NCI-H446 treated with DMSO at 0.1 percent for 48 hours (cell line): ENCODE data around the gene PKHD1.

ENCODE experiments used
- DNase-seq: peaks from one replicate; lab custom pipeline; 2025; lab: John Stamatoyannopoulos, UW

The PKHD1 gene, protein sequence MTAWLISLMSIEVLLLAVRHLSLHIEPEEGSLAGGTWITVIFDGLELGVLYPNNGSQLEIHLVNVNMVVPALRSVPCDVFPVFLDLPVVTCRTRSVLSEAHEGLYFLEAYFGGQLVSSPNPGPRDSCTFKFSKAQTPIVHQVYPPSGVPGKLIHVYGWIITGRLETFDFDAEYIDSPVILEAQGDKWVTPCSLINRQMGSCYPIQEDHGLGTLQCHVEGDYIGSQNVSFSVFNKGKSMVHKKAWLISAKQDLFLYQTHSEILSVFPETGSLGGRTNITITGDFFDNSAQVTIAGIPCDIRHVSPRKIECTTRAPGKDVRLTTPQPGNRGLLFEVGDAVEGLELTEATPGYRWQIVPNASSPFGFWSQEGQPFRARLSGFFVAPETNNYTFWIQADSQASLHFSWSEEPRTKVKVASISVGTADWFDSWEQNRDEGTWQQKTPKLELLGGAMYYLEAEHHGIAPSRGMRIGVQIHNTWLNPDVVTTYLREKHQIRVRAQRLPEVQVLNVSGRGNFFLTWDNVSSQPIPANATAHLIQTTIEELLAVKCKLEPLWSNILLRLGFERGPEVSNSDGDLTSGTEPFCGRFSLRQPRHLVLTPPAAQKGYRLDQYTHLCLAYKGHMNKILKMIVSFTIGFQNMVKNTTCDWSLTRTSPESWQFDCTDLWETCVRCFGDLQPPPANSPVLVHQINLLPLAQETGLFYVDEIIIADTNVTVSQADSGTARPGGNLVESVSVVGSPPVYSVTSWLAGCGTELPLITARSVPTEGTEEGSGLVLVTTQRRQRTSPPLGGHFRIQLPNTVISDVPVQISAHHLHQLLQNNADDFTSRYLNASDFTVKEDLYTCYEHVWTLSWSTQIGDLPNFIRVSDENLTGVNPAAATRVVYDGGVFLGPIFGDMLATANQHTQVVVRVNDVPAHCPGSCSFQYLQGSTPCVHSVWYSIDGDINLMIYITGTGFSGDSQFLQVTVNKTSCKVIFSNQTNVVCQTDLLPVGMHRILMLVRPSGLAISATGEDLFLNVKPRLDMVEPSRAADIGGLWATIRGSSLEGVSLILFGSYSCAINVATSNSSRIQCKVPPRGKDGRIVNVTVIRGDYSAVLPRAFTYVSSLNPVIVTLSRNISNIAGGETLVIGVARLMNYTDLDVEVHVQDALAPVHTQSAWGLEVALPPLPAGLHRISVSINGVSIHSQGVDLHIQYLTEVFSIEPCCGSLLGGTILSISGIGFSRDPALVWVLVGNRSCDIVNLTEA (N-terminal part only)

DNA sequence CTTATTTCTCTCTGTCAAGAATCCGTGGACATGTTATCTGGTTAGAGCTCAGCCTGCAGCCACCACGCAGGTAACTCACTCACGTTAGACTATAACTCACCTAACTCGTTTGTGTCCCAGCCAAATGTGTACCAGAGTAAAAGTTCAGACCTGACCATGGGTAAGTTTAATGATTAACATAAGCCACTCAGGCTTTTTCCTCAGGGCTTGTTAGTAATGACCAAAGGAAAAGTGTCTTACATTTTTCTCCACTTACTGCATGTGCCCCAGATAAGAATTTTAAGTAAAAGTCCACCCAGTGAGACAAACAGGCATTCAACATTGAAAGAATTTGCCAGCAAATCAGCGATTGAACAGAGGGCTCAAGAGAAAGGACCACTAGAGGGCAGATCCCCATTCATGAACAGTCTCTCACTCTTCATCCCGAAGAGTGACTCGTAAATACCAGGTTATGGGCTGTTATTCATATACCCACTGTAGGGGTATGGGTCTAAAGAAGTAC lies at the start of gene PKHD1:
Gene PKHD1 (minus strand): TSS at position 116 of the 502 bp plus-strand sequence. CDS start 2,680 bp downstream, outside the sequence.
- no peak for DNase-seq

DNA sequence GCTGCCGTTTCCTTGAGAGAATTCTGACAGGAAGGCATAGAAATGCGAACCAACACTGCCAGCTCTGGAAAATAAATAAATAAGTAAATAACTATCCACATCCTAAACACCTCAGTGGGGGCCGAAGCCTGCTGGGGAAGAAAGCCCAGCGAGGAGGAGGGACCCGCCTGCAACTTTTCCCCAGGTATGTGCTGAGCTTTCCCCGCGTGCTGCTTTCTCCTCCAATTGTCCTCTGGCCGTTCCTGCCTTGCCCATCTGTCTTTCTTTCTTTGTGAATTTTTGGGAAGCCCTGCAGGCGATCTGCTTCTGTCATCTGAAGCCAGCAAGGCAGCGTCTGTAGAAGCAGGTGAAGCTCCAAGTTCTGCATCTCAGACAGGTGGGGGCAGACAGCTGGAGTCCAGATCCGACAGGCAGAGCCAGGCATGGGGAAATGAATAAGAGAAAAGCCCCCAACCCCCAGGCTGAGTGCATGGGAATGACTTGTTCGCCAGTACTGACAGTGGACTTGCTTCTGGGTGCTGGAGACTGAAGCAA lies 49.6 kb upstream of the PKHD1 start:
- DNase-seq = no peak

DNA sequence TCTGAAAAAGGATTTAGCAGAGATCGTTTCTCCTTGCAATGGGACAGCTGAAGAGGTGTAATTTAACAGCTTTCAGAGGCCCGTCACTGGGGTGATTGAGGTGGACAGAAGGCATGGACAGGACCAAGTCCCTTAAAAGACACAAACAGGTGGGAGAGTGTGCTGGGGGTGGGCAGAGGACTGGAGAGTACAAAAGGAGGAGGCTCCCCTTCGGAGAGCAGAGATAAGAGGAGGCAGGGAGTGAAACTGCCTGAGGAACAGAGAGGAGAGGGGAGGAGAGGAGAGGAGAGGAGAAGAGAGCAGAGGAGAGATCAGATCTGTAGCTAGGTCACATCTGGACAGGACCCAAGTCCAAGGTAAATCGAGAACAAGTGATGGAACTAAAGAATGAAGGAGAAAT lies 48.6 kb upstream of the PKHD1 start:
- DNase-seq = no peak

DNA sequence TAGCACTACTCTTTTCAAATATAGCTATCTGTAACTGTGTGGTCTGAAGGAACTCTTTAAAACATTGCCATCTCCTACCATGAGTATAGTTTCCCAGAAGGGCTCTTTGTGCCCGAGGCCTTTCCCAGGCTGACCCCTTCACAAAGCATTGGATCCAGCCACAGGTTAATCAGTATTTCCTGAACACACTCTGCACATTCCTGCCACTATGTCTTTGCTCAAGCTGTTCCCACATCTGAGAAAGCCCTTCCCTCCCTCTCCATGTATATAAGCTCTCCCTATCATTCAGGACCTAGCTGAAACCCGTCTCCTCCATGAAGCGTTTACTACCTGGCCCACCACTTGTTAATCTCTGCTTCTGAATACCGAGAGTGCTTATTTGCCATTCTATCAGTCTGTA lies 47.8 kb upstream of the PKHD1 start:
- no peak for DNase-seq

DNA sequence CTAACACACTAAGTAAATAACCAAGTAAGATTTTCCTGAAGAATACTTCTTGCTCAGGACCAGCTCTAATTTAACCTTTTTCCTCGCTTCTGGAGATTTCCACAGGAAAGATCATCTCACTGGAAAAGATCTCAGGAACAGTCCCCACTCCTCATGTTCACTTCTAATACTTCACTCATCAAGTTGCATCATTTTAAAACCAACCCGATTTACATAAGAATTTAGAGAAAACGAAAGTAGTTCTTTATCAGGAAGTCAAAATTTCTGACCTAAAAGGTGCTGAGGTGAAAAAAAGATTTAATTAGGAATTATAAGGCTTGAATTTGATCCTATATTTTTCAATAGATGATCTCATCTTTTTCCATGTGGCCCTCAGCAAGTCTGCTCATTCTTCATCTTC lies 46.6 kb upstream of the PKHD1 start:
- DNase-seq = no peak

DNA sequence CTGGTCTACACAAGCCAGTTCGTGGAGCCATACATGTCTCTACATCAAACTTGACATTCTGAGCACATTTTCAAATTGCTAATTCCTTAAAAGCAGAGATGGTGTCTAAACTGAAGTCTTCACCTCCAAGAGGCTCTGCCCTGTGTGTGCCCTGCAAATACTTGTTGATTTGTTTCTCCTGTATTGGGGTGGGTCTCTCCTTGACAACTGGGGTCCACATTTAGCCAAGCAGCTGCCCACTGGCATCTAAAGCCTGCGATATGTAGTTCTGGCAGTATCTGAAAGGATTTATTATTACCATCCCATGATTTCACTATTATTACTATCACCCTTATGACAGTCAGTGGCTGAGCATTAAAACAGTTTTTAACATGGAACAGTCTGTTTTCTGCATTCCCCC lies 45.9 kb upstream of the PKHD1 start:
- DNase-seq = no peak

DNA sequence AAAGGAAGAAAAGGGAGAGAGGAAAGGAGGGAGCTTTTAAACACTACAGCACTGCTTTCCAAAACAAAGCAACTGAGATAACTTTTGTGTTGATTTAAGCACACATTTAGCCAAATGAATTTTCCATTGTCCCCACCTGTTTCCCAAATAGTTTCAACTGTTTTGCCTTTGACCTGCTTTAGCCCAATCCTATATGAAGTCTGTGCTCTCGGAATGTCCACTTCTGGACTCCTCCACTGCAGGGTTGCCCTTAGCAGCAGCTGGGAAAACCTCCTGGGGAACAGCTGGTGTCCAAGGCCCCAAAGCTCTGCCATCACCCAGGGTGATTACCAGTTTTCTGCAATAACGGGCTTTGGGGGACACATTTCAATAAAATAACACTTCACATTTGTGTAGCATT lies 44.9 kb upstream of the PKHD1 start:
- DNase-seq = no peak

DNA sequence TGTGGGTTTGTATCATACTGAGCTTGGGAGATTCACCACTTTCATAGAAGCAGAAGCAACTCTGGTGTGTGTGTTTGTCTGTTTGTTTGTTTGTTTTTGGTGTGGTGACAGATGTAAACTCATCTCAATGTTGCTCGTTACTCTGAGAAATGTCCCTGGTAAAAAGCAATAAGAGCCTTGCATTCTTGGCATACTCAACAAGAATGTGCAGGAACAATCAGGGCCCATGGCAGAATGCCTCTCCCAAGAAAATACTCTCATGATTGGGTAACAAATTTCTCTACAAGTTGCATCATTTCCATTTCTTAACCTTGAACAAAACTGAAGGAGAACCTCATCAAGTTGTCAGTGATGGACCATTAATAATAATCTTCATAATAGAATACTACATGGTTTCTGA lies 43.0 kb upstream of the PKHD1 start:
- no peak for DNase-seq

DNA sequence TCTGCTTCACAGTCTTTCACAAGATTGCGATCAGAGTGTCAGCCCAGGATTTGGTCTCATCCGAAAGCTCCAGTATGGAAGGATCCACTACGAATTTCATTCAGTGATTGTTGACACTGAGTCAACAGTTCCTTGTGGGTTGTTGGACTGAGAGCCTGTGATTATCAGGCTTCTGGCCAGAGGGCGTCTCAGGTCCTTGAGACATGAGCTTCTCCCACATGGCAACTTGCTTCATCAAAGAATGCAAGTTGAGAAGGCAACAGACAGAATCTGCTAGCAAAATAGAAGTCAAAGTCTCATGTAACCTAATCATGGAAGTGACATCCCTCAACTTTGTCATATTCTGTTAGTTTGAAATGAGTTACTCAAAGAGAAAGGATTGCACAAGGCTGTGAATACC lies 40.5 kb upstream of the PKHD1 start:
- DNase-seq = no peak

DNA sequence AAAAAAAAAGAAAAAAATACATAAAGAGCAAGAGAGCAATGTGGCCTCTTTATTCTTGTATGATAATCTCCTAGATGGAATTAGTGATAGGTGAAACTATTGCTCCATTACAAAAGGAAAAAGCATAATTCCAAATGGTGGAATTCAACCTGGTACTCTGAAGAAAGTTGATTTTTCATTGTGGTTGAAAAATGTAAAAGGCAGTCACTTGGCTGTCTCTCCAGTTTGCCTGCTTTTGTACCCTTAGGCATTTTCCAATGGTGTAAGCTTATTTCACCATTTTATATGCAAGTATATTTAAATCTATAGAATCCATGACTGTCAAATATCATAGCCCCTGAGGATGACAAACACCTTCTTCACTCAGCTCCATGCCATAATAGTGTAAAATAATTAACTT lies 38.8 kb upstream of the PKHD1 start:
- DNase-seq = no peak

DNA sequence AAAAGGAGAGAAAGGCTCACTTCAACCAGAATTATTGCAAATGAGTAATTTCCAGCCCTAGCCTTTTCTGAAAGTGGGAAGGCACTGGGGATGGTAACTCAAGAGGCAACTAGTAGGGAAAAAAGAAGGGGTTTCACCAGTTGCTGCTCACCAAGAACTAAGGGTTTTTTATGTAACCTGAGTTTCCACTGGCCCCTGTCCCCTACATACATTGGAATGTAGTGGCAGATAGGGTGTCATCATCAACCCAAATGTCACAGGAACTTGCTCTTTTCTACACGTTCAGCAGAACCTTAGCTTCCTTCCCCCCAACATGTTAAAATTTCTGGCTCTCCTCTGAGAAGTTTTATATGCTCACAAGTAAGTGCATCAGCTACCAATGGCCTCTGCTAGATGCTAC lies 38.2 kb upstream of the PKHD1 start:
- no peak for DNase-seq

DNA sequence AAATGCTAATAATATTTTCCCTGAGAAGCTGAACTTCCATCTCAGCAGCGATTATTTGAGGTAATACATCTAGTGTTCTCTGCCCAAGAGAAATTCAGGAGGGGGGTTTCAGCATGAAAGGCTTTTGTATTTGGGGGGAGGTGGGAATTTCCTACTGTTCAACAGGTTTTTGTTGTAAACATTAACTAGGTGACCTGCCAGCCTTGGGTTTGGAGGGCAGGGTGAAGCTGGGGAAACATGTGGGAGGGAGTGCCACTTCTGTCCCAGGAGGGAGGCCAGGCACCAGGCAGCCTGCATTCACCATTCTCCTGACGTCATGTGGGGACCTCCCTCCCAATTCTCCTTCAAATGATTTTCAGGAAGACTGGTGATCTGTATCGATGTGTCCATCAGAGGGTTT lies 37.7 kb upstream of the PKHD1 start:
- DNase-seq = no peak

DNA sequence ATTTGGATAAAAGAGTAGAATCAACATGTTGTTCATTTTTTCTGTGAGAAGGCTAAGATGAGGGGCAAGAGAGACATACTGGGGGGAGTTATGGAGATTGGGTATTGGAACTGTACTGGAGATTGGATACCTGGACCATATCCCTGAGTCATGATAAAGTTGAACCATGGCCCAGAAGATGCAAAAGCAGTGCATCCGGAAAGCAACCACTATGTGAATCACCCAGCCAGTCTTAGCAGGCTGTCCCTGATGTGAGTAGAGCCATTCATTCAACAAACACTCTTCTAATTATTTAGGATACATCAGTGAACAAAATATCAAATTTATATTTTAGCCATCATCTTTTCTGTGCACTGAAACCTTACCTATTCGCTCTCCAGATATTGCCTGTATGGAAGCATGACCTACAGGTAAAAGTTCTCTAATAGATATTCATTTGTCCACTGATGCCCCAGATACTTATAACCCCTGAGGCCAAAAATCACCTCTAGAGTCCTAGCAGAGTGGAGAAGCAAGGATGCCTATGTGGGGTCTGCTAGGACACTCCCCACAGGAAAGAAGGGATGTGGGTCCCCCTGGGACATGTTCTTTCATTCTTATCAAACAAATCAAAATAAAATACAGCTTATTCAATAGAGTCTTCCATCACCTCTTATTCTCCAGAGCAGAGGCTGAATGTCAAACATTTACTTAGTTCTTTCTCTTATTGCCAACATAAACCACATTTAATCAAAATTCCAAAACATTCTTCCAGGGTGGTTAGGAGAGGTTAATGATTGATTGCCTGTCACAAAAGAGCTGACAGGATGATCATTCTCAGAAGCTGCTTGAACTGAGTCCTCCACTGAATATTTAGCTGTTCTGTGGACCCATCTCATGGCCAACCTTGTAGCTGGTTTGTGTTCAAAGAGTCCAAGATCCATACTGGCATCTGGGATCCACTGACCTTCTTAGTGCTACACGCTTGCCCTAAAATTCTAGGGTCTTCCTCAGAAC lies 37.0 kb upstream of the PKHD1 start:
- DNase-seq = no peak

DNA sequence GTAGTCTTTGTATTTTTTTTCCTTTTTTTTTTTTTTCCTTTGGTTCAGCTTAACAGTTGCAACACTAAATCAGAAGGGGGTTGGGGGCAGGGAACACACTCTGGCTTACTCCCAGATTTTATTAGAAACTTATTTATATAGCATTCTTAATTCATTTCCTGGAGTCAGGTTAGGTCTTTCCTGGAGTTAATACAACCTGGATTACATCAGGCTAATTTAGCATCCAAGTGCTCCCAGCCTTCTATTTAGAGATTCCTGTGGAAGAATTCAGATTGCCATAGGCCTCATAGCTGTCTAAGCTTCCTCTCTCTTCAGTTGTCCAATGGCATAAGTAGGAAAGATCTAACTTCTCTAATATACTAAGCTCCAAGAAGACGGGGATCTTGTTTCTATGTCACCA lies 35.8 kb upstream of the PKHD1 start:
- no peak for DNase-seq

DNA sequence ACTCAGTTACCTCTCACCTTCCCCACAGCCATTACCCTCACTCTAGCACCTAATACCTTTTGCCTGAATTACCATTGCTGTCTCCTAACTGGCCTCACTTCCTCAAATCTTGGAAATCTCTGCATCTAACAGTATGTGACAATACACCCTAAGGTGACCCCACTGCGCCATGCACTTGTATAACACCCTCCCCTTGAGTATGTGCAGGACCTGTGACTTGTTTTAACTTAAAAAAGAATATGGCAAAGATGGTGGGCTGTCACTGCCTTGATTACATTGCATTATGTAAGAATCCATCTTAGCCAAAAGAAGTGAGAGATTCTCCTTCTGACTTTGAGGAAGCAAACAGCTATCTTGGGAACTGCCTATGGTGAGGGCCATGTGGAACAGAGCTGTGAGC lies 29.9 kb upstream of the PKHD1 start:
- DNase-seq = no peak

DNA sequence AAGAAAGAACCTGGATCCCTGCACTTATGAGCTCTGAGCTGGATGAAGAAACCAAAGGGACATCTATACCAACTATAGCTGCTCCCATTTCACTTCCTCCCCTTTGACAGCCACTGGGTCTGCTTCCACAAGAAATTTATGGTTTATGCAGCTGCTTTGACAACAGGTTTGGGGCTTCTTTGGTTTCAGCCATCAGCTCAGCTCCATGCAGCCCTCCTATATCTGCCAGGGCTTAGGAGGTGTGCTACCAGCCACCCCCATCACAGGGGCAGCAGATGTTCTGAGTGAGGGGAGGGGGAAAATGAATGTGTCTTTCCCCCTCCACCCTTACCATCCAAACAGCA lies 29.2 kb upstream of the PKHD1 start:
- DNase-seq = no peak

DNA sequence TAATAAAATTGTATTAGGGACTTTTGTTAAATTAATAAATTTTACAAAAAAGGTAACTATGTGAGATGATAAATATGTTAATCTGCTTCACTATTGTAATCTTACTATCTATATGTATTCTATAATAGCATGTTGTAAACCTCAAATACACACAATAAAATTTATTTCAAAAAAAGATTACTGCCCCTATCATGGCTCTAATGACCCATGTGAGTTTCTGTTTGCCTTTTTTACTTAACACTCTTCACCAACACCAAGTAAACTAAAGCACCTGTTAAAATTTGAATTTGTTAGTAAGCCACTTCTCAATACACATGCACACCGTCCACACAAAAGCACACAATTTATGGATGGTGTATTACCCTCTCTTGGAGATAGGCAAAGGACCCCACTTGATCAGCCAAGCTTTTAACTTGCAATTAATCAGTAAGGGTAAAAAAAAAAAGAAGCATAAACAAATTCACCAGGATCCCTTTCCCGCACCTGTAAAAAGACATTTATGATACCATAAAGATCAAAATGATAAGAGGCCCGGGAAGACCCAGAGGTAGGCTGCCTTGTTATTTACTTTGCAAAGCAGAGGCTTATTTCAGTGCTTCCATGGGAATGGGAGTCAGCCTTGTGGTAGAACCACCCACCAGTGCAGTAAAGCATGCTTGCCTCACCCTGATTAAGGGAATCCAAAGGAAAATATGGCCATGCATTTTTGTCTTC lies 28.6 kb upstream of the PKHD1 start:
- no peak for DNase-seq

DNA sequence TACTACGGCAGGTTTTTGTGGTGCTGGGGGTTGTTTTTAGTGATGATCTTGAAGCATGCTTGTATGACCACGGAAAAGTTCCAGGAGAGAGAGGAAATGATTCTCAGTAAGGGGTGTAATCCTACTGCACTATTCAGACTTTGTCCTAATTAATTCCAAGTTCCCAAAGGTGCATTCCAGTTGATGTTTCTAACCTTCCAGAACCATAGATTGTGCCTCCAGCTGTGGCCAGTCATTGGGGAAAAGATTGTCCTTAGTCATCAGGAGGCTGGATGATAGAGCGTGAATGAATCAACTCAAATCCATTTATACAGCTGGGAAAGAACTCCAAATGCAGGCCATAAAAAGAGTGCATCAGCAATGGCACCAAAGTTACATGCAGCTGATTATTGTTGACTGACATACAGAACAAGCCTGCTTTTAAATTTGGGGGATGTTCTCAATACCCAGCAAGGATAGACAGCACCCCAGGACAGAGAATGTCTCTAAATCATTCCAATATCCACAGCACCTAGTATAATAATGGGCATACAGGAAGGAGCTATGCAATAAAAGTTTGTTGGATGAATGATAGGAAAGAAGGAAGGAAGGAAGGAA lies 27.8 kb upstream of the PKHD1 start:
- no peak for DNase-seq

DNA sequence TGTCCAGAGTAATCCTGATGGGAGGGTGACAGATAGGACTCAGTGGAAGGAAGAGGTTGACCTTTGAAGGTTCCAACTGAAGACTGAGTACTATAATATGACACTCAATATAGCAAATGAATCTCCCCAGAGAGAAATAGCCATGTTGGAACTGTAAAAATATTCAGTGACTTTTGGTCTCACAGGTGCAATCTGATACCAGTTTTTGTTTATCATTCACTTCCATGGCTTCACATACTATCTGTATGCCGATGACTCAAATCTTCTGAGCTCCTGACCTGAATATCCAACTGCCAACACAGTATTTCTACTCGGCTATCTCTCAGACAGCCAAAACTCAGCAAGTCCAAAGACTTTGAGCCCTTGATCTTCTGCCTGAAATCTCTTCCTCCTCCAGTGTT lies 21.8 kb upstream of the PKHD1 start:
- no peak for DNase-seq

DNA sequence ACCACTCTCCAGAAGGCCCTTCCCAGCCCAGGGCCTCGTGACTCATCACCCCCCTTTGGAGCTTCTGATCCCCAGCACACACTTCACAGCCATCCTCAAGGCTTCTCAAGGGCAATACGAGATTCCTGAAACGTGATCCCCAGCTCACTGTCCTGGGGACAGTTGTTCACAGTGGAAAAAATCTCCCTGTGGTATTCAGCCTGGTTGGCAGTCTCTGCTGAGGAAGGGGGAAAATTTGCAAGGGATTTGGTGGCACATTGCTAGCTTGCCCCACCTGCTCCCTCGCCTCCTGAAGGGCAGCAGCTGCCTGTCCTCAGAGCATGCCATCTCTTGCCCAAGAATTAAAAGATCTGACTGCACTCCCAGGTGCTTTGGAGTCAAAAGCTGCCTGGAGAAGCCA lies 20.7 kb upstream of the PKHD1 start:
- DNase-seq = no peak
